K562 (cell line): ENCODE measurements around the gene PHKA1.
A peak's percentile ranks its signal among the peaks of the same experiment; 100 is the strongest.

Source experiments
- ATF1 ChIP-seq, 2 experiments: fragments of 450-650 bp in 1 of 2; IDR thresholded peaks; 2 replicates each; pipeline ENCODE4 v1.6.1; 2016; ENCODE audit warnings: missing compliant biosample characterization in 1 of 2, missing genetic modification characterization in 1 of 2
- ERF ChIP-seq: fragments of 450-650 bp; formaldehyde crosslinking; IDR thresholded peaks from 2 replicates; pipeline ENCODE4 v1.4.0; 2020; ENCODE audit warnings: mild to moderate bottlenecking, mixed read lengths
- NR3C1 ChIP-seq: sonication (generic); formaldehyde crosslinking; IDR thresholded peaks from 2 replicates; pipeline ENCODE4 v1.8.1; 2022; ENCODE audit warnings: missing genetic modification reagents
- SRSF9 ChIP-seq: fragments of 200-400 bp; formaldehyde crosslinking; IDR thresholded peaks from 2 replicates; pipeline ENCODE4 v1.6.1; 2017; ENCODE audit warnings: low read depth, low read length, borderline replicate concordance
- TEAD4 ChIP-seq, 2 experiments: sonication (generic) in 1 of 2; formaldehyde crosslinking in 1 of 2; IDR thresholded peaks; 2 replicates each; pipeline versions ENCODE4 v1.6.1 to v1.8.0; 2012 to 2022; ENCODE audit warnings: borderline replicate concordance in 1 of 2, inconsistent platforms in 1 of 2, low read length in 1 of 2, mild to moderate bottlenecking in 1 of 2, missing genetic modification reagents in 1 of 2
- U2AF1 ChIP-seq: fragments of 200-400 bp; formaldehyde crosslinking; optimal IDR thresholded peaks from 2 replicates; pipeline ENCODE3; 2017; ENCODE audit warnings: mild to moderate bottlenecking, low read depth, low read length, moderate library complexity

DNA sequence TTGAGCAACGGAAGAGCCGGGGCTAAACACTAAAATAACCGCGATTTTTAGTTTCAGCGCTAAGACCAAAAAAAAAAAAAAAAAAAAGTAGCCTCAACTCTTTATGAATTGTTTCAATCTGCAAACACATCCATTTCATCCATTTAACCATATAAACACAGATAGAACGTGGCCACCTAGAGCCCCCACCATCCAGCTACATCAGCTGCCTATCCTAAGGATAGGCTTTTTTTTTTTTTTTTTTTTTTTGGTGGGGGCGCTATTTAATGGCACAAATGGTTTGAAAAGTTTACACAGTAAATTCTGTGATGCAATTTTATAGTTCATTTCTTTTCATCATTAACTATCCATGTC is 141.0 kb downstream of the PHKA1 start:
- TF ChIP-seq ERF (CRISPR knock-in tag) (no peak), U2AF1 (no peak), SRSF9 (no peak), ATF1 (CRISPR knock-in tag; IDR thresholded peaks at IDR 0.05) (no peak), ATF1 (tag; IDR thresholded peaks at IDR 0.05) (0 out of 2 replicates have a peak, but pooled peaks have one; percentile 29), TEAD4 (IDR thresholded peaks at IDR 0.05; ENCODE audit: low read length) (no peak), TEAD4 (CRISPR knock-in tag; IDR thresholded peaks at IDR 0.05; ENCODE audit: borderline replicate concordance) (no peak), NR3C1 (no peak)
